Left renal pelvis (tissue), 4 donors: Measurements from ENCODE around the gene TMPRSS4. TPM values are rescaled to one million over a fixed set of nuclear protein-coding genes. Genes with fewer than 3 reads are reported as not detected.

Experiments
- DNase-seq, 4 donors: peaks; one replicate each; pipeline ENCODE4 v3.0.0-alpha.2; 2013; ENCODE audit warnings: low read depth in 4 of 4, low spot score in 3 of 4
- polyA plus RNA-seq, 4 donors: library from polyadenylated mRNA; unstranded; fragments of 120-200 nt; gene quantifications; one replicate each; pipeline ENCODE4 v1.2.1, GENCODE V29; 2013; ENCODE audit not compliant: insufficient read length in 4 of 4

The TMPRSS4 gene
- polyA plus RNA-seq, 4 donors = 0.59 to 34.7 (median 28.1) TPM

DNA sequence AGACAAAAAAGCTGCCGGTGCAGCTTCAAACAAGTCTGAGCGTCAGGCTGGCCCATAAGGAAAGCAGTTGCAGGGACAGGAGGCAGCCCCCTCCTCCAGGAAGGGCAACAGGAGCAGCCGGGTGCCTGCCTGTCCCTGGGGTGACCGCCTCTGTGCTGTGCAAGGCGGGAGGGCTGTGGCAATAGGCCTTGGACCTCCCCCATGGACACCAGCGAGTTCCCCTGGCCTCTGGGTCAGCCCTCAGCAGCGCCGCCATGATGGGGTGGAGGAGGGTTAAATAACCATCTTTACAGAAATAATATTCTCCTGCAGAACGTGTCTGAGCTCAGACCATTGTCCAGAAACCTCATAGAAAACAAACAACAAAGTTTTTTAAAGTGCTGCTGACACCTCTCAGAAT lies 3.3 kb upstream of the TMPRSS4 start:
- no peak for DNase-seq

DNA sequence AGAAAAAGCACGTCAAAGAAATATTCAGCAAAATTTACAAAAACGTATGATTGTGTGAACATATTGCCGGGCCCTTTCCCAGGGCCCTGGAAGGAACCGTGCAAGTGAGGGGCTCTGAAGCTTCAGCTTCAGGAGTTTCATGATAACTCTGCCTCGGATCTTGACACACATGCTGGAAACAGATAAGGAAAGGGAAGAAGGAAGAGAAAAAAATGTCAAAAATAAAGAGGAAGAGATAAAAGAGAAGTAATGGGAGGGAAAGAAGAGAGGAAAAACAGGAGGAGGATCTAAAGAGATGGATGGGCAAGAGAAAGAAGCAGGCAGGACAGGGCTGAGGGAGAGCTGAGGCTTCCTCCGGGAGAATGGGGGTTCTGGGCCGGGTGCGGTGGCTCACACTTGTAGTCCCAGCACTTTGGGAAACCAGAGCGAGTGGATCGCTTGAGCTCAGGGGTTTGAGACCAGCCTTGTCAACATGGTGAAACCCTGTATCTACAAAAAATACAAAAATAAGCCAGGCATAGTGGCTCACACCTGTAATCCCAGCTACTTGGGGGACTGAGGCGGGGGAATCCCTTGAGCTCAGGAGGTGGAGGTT lies 2.7 kb upstream of the TMPRSS4 start:
- DNase-seq = no peak

DNA sequence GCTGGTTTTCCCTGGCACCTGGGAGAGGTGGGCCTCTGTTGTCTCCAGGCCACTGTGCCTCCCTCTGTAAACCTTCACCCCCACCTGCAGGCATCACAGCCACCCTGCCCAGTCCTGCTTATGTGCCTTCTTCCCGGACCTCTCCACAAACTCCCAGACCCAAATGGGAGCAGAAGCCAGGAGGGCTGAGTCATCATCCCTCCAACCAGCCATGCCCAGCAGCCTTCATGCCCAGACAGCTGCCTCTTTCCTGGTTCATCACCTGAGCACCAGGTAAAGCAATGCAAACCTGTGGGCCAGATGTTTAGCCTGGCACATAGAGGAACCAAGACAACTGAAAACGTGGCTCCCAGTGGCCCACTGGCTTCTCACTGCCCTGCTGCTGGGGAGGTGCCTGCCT lies 2.1 kb upstream of the TMPRSS4 start:
- DNase-seq = no peak

DNA sequence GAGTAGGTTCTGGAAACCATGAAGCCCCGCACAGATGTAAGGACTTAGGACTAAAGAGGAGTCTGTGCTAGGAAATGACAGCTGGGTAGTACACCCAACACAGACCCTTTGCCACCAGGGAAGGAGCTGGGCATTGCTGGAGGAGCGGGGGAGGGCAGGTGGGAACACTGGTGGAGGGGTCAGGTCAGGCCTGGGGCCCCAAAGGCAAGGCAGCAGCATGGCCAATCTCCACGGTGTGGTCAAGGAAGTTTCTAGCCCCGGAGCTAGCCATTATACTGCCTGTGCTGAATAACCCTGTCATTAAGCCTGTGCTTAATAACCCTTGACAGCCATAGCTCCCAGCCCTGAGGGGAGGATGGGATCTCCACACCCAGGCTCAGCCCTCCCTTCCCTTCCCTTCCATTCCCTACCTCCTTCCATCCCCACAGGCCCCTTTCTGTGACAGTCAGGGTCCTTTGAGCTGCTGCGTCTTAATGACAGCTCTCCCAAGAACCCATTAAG lies 2.1 kb downstream of the TMPRSS4 start:
- DNase-seq = peak in 3 of 4 donors; percentile 45 to 62 (median 48)

DNA sequence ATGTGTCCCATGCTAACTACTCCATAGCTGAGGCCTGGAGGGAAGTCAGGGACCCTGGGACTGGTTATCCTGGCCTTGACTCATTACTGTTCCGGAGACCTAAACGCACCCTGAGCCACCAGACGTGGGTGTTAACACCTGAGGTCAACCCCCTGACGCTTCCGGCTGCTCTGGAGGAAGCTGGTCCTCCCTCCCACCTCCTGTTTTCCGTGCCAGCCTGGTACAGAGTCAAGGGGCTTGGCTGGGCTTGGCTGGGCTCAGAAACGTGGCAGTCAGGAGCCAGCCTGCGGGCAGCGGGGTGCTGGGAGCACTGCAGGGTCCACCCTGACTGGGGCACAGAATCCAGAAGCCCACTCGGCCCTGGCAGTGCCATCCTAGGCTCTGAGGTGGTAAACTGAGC lies 2.6 kb downstream of the TMPRSS4 start:
- DNase-seq = no peak

DNA sequence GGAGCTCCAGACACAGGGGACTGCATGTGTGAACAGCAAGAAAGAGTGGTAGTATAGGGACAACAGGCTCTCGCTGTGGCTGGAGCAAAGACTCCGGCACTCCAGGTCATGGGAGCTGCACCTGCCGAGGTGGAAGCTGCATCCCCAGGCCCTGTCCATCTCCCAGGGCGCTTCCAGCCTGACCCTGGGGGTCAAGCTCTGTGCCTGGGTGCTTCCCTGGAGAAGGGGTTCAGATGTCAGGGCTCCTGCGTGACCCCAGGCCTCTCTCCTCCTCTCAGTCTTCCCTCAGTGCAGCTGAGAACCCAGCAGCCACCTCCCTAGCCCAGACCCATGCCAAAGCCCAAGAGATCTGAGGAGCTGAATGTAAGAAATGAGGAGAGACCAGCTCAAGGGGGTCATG lies 3.4 kb downstream of the TMPRSS4 start:
- no peak for DNase-seq

DNA sequence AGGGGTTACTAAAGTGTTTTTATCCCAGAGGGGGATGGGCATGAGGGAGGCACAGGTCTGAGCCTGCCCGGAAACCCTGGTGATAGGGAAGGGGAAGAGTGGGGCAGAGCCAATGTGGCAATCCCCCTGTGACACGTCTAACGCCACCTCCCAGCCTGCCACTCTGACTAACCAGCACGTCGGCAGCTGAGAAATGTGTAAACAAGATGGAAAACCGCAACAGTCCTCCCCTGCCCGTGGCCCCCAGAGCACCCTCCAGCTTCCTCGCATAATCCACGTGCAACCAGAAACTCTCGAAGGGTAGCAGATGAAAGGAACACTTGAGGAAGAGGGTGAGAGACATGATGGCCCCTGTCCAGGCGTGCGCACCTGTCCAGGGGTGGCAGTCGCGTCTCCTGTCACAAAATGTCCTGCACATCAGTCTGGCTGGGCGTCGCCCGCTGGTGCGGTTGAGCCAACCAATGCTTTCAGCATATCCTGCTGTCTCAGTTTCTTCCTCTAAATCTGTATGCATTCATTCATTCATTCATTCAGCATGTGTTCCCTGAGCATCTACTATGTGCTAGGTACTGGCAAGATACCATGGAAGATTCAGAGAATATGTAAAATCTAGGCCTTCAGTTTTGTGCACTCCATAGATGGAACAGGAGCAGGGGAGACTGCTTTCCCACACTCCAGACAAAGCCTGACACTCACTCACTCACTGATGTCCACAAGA lies 4.5 kb downstream of the TMPRSS4 start:
- DNase-seq = no peak

DNA sequence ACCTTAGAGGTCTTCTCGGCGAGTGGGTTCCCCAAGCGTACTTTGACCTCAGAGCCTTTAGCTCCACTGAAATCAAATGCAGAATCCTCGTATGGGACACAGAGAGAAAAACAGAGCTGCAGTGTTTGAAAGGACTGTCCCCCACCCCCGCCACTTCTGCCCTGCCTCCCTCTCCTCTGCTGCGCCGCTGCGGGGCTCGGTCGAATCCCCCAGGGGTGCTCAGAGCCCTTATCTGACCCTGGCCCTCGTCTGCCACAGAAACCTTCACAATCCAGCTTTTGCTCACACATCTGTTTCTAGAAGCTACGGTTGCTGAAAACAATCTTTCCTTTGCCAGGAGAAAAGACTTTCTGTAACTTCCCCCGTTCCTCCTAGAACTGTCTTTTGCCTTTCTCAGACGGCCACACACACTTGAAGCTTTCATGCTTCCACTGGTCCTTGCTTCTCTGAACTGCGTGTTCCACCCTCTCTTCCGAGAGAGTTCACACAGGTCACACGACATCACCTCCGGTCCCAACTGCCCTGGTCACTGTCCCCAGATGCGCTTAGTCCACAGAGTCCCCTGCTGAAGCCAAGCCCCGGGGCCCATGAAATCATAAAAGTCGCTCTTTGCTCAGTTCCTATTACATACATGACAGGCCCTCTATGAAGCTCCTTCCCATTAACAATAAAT lies 6.1 kb downstream of the TMPRSS4 start:
- no peak for DNase-seq

DNA sequence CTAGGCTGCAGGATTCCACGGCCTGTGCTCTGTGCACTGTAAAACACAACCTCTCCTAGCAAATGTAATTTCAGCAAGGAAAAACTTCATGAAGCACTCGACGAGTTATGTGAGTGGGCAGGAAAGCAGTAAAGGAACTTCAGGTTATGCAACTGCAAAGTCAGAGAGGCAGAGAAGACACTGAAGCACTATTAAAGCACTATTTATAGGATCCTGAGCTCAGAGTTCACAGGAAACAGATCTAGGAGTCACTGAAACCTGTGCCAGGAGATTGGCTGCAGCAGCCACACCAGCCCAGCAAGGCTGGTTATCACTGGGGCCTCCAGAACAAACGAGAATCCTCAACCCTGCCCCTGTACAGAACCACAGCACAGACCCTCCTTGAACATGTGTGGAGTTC lies 7.4 kb downstream of the TMPRSS4 start:
- peak in 1 of 4 donors; percentile 24 for DNase-seq

DNA sequence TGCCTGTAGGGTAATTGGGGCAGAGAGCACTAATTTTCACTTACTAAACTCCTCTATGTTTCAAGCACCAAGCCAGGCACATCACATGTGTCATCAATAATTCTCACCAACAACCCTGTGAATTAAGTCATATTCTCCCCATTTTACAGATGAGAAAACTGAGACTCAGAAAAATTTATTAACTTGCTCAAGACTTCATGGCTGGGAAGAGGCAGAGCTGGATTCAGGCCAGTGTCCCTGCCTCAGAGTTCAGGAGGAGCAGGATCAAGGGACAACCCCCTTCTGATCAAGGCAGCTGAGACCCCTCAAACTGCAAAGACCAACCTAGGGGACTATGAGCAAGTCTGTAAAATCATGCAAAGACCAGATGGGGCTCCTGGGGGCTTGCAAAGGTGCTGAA lies 7.8 kb downstream of the TMPRSS4 start:
- DNase-seq = no peak

DNA sequence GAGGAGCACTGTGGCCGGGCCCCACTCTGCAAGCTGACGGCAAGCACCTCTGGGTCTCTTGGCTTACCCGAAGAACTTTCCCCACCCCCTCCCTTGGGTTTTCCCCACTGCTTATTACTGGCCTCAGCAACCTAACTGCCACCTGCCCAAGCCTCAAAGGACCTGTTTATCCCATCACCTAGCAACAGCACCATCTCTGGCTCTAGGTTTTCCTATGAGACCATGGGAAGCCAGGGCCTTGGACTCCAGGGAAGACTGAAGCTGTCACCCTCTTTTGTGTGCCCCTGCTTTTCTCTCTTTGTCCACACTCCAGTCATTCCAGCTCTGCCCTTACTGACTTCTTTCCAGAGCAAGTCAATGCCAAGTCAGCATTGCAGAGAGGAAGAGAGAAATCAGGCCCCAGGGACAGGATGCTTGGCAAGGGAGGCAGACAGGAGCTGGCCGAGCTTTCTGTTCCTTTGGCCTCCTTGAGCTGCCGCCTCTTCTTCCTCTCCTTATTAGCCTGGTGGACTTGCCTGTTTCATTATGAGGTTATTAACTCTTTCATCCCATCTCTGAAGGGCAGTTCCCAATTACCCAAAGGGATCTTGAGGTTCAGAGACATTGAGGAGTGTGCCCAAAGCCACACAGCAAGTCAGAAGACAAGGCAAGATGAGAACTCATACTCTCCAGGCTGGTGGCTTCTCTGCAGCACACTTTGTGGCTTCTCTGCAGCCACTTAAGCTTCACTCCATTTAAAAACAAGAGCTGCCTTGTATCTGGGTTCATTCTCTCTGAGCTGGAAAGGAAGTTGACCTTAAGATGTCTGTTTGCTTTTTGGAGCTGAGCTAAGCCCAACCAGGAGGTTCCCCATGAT lies 10.3 kb downstream of the TMPRSS4 start, which contains the start of gene SMIM35:
Gene SMIM35 (minus strand): TSS at position 51 of the 856 bp plus-strand sequence. CDS start 206 bp downstream, outside the sequence.
- no peak for DNase-seq

DNA sequence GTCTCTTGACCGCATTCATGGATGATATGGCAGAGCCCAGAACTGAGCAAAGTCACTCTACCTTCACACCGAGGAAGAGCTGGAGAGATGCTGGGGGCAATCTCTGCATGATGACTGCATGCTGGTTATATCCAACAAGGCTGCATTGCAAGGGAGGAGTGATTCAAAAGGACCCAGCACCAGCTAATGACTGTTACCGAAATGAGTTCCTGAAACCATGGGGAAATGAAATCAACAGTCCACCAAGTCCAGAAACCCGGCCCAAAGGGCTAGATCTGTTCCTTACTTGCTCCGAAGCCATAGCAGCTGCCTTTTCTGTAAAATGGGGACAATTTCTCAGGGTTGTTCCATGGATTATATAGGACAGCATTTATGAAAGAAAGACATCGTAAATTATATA lies 11.1 kb downstream of the TMPRSS4 start:
- DNase-seq = no peak

DNA sequence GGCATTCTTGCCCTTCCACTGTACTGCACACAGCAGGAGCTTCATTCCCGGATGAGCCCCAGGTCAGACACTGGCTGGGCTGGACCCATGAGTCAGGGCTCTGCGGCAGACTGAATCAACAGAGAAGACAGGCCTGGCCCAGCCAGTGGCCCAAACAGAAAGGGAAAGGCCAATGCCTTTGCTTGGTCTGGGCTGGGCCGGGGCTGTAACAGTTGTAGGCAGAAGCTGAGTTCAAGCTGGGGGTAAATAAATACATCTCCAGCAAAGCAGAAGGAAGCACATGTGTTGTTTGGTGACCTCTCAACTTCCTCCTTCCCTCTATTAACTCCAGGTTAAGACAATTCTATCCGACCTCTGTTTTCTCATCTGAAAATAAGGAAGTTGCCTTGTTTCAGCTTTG lies 11.7 kb downstream of the TMPRSS4 start:
- DNase-seq = no peak

DNA sequence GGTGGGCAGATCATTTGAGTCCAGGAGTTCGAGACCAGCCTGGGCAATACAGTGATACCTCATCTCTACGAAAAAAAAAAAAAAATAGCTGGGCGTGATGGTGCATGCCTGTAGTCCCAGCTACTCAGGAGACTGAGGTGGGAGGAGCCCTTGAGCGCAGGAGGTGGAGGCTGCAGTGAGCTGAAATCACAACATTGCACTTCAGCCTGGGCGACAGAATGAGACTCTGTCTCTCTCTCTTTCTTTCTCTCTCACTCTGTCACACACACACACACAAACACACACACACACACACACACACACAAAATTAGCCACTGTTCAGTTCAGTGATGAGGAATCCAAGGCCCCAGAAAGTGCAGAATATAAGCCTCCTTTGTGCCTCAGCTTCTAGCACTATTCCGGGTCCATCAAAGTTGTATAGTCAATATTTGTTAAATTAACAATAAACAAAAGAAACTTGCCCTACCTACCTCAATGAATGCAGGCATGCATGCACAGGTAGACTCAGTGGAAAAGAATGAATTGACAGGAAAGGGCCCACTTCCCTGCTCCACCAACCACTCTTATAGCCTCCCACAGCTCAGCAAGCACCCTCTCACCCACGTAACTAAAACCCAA lies 13.8 kb downstream of the TMPRSS4 start:
- DNase-seq = no peak

DNA sequence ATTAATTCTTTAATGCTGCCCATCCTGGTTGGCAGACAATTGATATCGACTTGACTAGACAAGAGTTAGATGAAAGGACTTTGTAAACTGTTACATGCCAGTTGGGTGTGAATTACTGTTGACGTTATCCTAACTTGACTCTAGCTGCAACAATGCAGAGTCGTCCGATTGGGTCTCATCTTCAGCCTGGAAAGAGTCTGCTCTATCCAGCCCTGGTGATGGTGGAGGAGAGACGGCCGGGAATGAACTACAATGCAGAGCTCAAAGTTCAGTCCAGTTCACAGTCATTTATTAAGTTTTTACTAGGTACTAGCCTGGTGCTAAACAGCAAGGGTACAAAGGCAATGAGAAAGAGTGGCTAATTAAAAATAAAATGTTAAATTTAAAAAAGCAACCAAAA lies 14.8 kb downstream of the TMPRSS4 start:
- no peak for DNase-seq

DNA sequence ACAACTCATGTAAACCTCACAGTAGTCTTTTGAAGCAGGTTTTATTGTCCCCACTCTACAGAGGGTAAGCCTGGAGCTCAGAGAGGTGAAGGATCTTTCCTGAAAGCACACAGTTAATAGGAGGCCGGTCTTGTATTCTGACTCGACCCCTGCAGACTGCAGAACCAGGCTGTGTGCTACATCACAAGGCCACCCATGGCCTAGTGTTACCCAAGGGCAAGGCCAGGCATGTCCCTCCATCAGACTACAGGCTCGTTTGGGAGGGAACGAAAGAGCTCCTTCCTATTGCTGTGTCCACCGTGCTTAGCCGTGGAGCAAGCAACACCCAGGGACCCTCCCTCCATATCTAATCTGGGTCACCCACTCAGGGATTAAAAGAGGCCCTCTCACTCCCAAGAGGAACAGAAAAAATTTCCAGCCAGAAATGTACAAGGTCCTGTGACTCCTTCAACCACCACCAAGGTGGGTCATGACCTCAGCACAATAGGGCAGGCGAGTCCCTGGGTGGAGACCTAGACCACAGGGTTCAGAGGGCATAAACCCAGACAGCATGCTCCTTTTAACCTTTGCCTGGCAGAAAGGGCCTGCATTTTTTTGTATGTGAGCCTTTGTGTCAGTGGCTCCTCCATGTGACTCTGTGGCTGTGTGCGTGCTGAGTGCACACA lies 16.2 kb downstream of the TMPRSS4 start:
- DNase-seq = no peak

DNA sequence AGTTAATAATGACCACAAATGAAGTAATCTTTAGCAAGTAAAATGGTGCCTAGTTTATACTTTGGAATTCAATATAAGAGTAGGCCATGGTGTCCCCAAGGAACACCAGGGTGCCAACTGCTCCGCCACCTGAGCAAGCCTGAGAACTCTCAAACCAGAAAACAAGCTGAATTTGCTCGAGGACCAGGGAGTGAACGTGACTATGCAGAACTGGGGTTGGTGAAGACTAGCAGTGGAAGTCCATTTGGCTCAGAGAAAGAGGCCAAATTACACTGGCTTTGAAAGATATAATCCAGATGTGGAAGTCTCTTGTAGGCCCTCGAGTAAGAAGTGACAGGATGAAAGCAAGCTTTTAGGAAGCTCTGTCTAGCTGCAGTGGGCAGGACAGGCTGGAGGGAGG lies 18.6 kb downstream of the TMPRSS4 start:
- no peak for DNase-seq

DNA sequence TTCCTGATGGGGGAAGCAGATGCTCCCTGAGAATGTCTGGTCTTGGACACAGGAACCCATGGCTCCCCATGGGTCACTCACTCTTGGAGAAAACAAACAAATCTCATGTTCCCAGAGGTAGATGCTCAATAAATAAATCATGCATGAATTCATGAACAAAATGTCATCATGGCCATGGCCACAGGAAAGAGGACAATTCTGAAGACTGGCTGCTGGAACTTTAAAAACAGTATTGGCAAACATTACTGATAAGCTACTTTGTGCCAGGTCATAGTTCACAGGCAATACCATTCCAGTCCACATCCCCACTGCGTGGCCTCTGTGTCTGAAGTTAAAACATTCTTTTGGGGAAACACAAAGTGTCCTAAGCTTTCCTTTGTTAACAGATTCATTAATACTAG lies 19.1 kb downstream of the TMPRSS4 start:
- DNase-seq = no peak

DNA sequence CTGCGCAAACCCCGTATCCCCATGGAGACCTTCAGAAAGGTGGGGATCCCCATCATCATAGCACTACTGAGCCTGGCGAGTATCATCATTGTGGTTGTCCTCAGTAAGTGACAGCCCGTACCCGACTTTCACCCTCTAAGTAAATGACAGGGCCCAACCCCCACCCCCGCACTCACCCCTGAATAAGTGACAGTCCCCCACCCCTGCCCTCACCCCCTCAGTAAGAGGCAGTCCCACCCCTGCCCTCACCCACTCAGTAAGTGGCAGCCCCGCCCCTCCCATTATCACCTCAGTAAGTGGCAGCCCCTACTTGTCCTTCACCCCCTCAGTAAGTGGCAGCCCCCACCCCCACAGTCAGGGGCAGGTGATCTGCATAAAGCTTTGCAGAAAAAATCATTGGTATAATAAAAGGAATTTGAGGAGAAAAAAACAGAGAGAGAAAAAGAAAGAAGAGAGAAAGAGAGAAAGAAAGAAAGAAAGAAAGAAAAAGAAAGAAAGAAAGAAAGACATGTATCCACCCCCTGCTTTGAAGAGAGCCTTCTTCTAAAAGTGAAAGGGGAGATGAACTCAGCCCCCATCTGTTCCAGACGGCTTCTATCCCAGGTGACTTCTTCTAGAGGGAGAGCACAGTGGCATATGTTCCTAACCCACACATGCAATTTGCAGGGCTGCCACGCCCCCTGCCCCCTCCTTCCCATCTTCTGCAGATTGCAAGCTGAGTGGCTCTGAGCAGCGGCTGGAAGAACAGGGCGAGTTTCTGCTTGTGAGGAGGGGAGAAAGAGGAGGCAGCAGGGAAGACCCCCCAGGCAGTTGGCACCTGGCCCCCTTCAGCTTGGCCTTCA lies 22.3 kb downstream of the TMPRSS4 start:
- DNase-seq = no peak
